SK-N-SH (cell line): ENCODE results near the gene ACE. TPM values are rescaled to one million over a fixed set of nuclear protein-coding genes. Genes with fewer than 3 reads are reported as not detected.

Experiments
- CTCF ChIA-PET: fragments of 300-600, 350-600 bp; formaldehyde crosslinking; extraction: SDS; loops from one replicate; lab custom pipeline; 2021; lab: Yijun Ruan, JAX
- POLR2A ChIA-PET: fragments of 350-600 bp; sonication (Branson Sonifier 250); formaldehyde crosslinking; extraction: SDS; loops from one replicate; lab custom pipeline; 2020; ENCODE audit warnings: antibody characterized with exemption, inconsistent platforms; lab: Yijun Ruan, JAX
- DNase-seq: peaks from one replicate; pipeline ENCODE4 v3.0.0; 2012
- H2AFZ ChIP-seq: fragments of 200-600 bp; sonication (generic); 2 replicates; pipeline ENCODE4 v1.8.1; 2016; ENCODE audit warnings: antibody characterized with exemption, mild to moderate bottlenecking, low read depth
- H3F3A ChIP-seq: fragments of 200-600 bp; sonication (generic); replicated peaks from 2 replicates; pipeline ENCODE3; 2016; ENCODE audit warnings: antibody characterized with exemption, mild to moderate bottlenecking; ENCODE audit not compliant: insufficient read depth
- H3K27ac ChIP-seq, 2 experiments: fragments of 200-500 bp in 1 of 2; fragments of 200-600 bp in 1 of 2; sonication (Bioruptor generic) in 1 of 2; sonication (generic), shearing (Covaris generic) in 1 of 2; 2 replicates each; pipeline versions ENCODE4 v1.5.1 to v1.6.1; 2014 to 2016; ENCODE audit warnings: low read depth in 2 of 2, inconsistent platforms in 1 of 2, low read length in 1 of 2, mild to moderate bottlenecking in 1 of 2, mixed read lengths in 1 of 2
- H3K27me3 ChIP-seq: fragments of 200-600 bp; sonication (generic), shearing (Covaris generic); 2 replicates; pipeline ENCODE4 v1.6.1; 2016; ENCODE audit warnings: mixed run types; ENCODE audit not compliant: insufficient read depth
- H3K36me3 ChIP-seq, 2 experiments: fragments of 200-500 bp in 1 of 2; fragments of 200-600 bp in 1 of 2; sonication (Bioruptor generic) in 1 of 2; sonication (generic) in 1 of 2; replicated peaks in 1 of 2; 2 replicates each; pipeline versions ENCODE3 to v1.5.1; 2014 to 2016; ENCODE audit warnings: low read length in 1 of 2, mild to moderate bottlenecking in 1 of 2; ENCODE audit not compliant: insufficient read depth in 2 of 2, control insufficient read depth in 1 of 2
- H3K4me1 ChIP-seq, 2 experiments: fragments of 200-500 bp in 1 of 2; fragments of 200-600 bp in 1 of 2; sonication (Bioruptor generic) in 1 of 2; sonication (generic), shearing (Covaris generic) in 1 of 2; 2 replicates each; pipeline versions ENCODE4 v1.5.1 to v1.6.1; 2014 to 2016; ENCODE audit warnings: low read depth in 1 of 2, low read length in 1 of 2, mixed run types in 1 of 2; ENCODE audit not compliant: insufficient read depth in 2 of 2, control insufficient read depth in 1 of 2
- H3K4me2 ChIP-seq: fragments of 200-600 bp; sonication (generic), shearing (Covaris generic); 2 replicates; pipeline ENCODE4 v1.6.1; 2017; ENCODE audit warnings: mixed run types
- H3K4me3 ChIP-seq, 2 experiments: fragments of 200-500 bp in 1 of 2; fragments of 200-600 bp in 1 of 2; sonication (Bioruptor generic) in 1 of 2; sonication (generic), shearing (Covaris generic) in 1 of 2; 2 replicates each; pipeline versions ENCODE4 v1.5.1 to v1.8.1; 2014 to 2016; ENCODE audit warnings: low read depth in 2 of 2, inconsistent platforms in 1 of 2, low read length in 1 of 2, mild to moderate bottlenecking in 1 of 2, mixed read lengths in 1 of 2, moderate library complexity in 1 of 2
- H3K79me2 ChIP-seq: fragments of 200-600 bp; sonication (generic); 2 replicates; pipeline ENCODE4 v1.8.1; 2017; ENCODE audit warnings: mild to moderate bottlenecking; ENCODE audit not compliant: insufficient read depth
- H3K9ac ChIP-seq: fragments of 200-600 bp; sonication (generic); 2 replicates; pipeline ENCODE4 v1.6.1; 2017; ENCODE audit warnings: mixed run types
- H3K9me2 ChIP-seq: fragments of 200-600 bp; sonication (generic); 2 replicates; pipeline ENCODE4 v1.6.1; 2017; ENCODE audit warnings: mixed run types
- H3K9me3 ChIP-seq: fragments of 200-600 bp; sonication (generic); 2 replicates; pipeline ENCODE4 v1.6.1; 2017; ENCODE audit warnings: mixed run types, mild to moderate bottlenecking, moderate library complexity
- H4K20me1 ChIP-seq: fragments of 200-600 bp; sonication (generic); 2 replicates; pipeline ENCODE4 v1.6.1; 2017; ENCODE audit warnings: mild to moderate bottlenecking, mixed run types; ENCODE audit not compliant: insufficient read depth
- EP300 ChIP-seq, 2 experiments: IDR thresholded peaks; 2 replicates each; pipeline versions ENCODE4 v1.4.0 to v1.6.1; 2012; ENCODE audit warnings: borderline replicate concordance in 1 of 2, low read depth in 1 of 2, low read length in 1 of 2
- EZH2phosphoT487 ChIP-seq: fragments of 200-600 bp; sonication (generic); IDR thresholded peaks from 2 replicates; pipeline ENCODE4 v1.6.1; 2017; ENCODE audit warnings: low read depth, mixed run types, mild to moderate bottlenecking, antibody characterized with exemption, moderate library complexity, borderline replicate concordance
- GABPA ChIP-seq: IDR thresholded peaks from 2 replicates; pipeline ENCODE4 v1.4.0; 2012; ENCODE audit warnings: low read depth, mild to moderate bottlenecking
- IRF3 ChIP-seq: fragments of 150-350 bp; IDR thresholded peaks from 2 replicates; pipeline ENCODE4 v1.6.1; 2016; ENCODE audit warnings: mild to moderate bottlenecking, low read depth, low read length
- MXI1 ChIP-seq: IDR thresholded peaks from 2 replicates; pipeline ENCODE4 v1.6.1; 2012; ENCODE audit warnings: mild to moderate bottlenecking, low read depth, low read length, improper control_type of control experiment
- NFIC ChIP-seq: IDR thresholded peaks from 2 replicates; pipeline ENCODE4 v1.4.0; 2012; ENCODE audit warnings: borderline replicate concordance
- NRF1 ChIP-seq: IDR thresholded peaks from 2 replicates; pipeline ENCODE4 v1.6.1; 2012; ENCODE audit warnings: low read depth, mild to moderate bottlenecking, low read length
- RAD21 ChIP-seq: IDR thresholded peaks from 2 replicates; pipeline ENCODE4 v1.6.1; 2012; ENCODE audit warnings: mild to moderate bottlenecking, low read length
- TEAD4 ChIP-seq: IDR thresholded peaks from 2 replicates; pipeline ENCODE4 v1.4.0; 2012; ENCODE audit warnings: mild to moderate bottlenecking, borderline replicate concordance; ENCODE audit not compliant: insufficient read depth
- USF1 ChIP-seq: IDR thresholded peaks from 2 replicates; pipeline ENCODE4 v1.4.0; 2012; ENCODE audit warnings: low read depth, borderline replicate concordance
- YY1 ChIP-seq: IDR thresholded peaks from 2 replicates; pipeline ENCODE4 v1.4.0; 2012; ENCODE audit warnings: low read depth, mild to moderate bottlenecking
- WGBS: methylation state at CpG from one replicate; pipeline ENCODE4 v1.1.6; 2017; ENCODE audit warnings: low lambda C conversion rate; 5-methylcytosine and 5-hydroxymethylcytosine counted together
- polyA plus RNA-seq, 3 experiments: library from polyadenylated mRNA; depleted of rRNA; stranded (reverse); fragments of >200 nt; gene quantifications; 2 replicates each; pipeline ENCODE4 v1.2.3, GENCODE V29; 2012

The ACE gene
- polyA plus RNA-seq, 1 of the 3 experiments (the other 2 are of a cell fraction), result 12.1 TPM

DNA sequence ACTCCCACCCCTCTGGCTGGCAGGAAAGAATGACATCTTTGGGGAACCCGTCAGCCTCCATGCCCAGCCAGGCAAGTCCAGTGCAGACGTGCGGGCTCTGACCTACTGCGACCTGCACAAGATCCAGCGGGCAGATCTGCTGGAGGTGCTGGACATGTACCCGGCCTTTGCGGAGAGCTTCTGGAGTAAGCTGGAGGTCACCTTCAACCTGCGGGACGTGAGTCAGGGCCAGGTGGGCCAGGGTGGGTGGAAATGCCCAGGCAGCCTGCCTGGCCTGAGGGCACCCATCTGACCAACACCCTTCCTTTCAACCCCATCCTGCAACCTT lies 65.3 kb downstream of the ACE start:
- Histone ChIP-seq H3K9me3 (no peaks in the 10 kb centered on the region), H3K9me2 (no peaks in the 10 kb centered on the region), H3K79me2 (no peaks in the 10 kb centered on the region), H2AFZ (no peak overlapping the region), H3K9ac (no peak overlapping the region), H3F3A (no peaks in the 10 kb centered on the region), H3K27ac (no peak overlapping the region), H3K4me1 (peaks cover 0 to 37% of the 10 kb centered on the region in 2 experiments; a peak in 1 of 4 replicates), H3K4me2 (no peak overlapping the region), H4K20me1 (no peaks in the 10 kb centered on the region), H3K27me3 (peaks cover 17% of the 10 kb centered on the region; the same call in 1 of the 2 replicates), H3K36me3 (no peaks in the 10 kb centered on the region)
- CTCF ChIA-PET, result interaction anchor here (1.0 to 4.5 kb wide), 5 partner anchors 8 to 117 kb away, joined by 3 to 28 read pairs (median 4); partner anchors contain the start of gene DCAF7
- POLR2A ChIA-PET, result interaction anchor here (1.2 kb wide), 1 partner anchor 19 kb away, joined by 4 read pairs; no protein-coding TSS in a partner anchor
- 77% methylated on average over 6 of the region's 9 CpGs for WGBS
- DNase-seq, result peak; percentile 12
- TF ChIP-seq EP300 (IDR thresholded peaks at IDR 0.05; ENCODE audit: borderline replicate concordance in 1 of 2, low read depth in 1 of 2, low read length in 1 of 2) (no peak), RAD21 (no peak), MXI1 (no peak), GABPA (no peak), IRF3 (no peak)
- TF ChIP-seq, all 33 proteins: peak for 0
- H3K4me3 ChIP-seq, result no peak overlapping the region

GRCh38 chr17:63542942-63543821 lies 66.3 kb downstream of the ACE start:
- Histone ChIP-seq H3K4me1 (peaks cover 0 to 32% of the 10 kb centered on the region in 2 experiments; a peak in 1 of 4 replicates), H3K9me2 (no peaks in the 10 kb centered on the region), H3K9ac (no peak overlapping the region), H3K4me2 (no peak overlapping the region)
- POLR2A ChIA-PET, result interaction anchor here (0.7 to 2.3 kb wide), 4 partner anchors 20 to 118 kb away, joined by 3 to 8 read pairs (median 4); no protein-coding TSS in a partner anchor
- peak; percentile 44 for DNase-seq
- no peak for TF ChIP-seq USF1
- TF ChIP-seq NFIC, result no peak
- TF ChIP-seq EZH2phosphoT487, result no peak
- no peak for TF ChIP-seq NRF1
- TF ChIP-seq TEAD4, result no peak
- no peak for TF ChIP-seq YY1
- TF ChIP-seq MXI1, result no peak
- TF ChIP-seq, all 33 proteins: peak for 0
- 77% methylated on average over 15 of the region's 15 CpGs for WGBS
- no peaks in the 10 kb centered on the region for H3K79me2 ChIP-seq
- H3K4me3 ChIP-seq, result no peak overlapping the region
- no peak overlapping the region for H3K27ac ChIP-seq
- no peak overlapping the region for H2AFZ ChIP-seq
- H4K20me1 ChIP-seq, result no peaks in the 10 kb centered on the region
- no peaks in the 10 kb centered on the region for H3K36me3 ChIP-seq
- H3F3A ChIP-seq, result no peaks in the 10 kb centered on the region
- H3K27me3 ChIP-seq, result peaks cover 11% of the 10 kb centered on the region; the same call in 1 of the 2 replicates
- no peaks in the 10 kb centered on the region for H3K9me3 ChIP-seq
- CTCF ChIA-PET, result interaction anchor here (0.9 to 4.5 kb wide), 12 partner anchors 9 to 118 kb away, joined by 3 to 28 read pairs (median 4); no protein-coding TSS in a partner anchor
